K562 (cell line): ENCODE results near the gene IRF5. TPM values are rescaled to one million over a fixed set of nuclear protein-coding genes. Genes with fewer than 3 reads are reported as not detected.
A peak's percentile ranks its signal among the peaks of the same experiment; 100 is the strongest.

Experiments used
- ATAC-seq: fragments of 200-7000 bp; cut with Tn5 transposase; 3 replicates; pipeline ENCODE4 v1.9.1; 2020; ENCODE audit warnings: moderate library complexity
- BruUV-seq: library from RNA; stranded (reverse); fragments of 400-500 nt; replicated peaks from 2 replicates; lab custom pipeline; 2021; lab: Mats Ljungman, UMichigan
- CTCF ChIA-PET: fragments of 300-600 bp; formaldehyde crosslinking; extraction: SDS; loops from one replicate; lab custom pipeline; 2021; ENCODE audit warnings: low intra/inter-chr PET ratio; lab: Yijun Ruan, JAX
- POLR2A ChIA-PET: fragments of 300-600, 350-650 bp; sonication (Branson Sonifier 250); formaldehyde crosslinking; extraction: SDS; loops from one replicate; lab custom pipeline; 2021; ENCODE audit warnings: antibody characterized with exemption, inconsistent platforms; lab: Yijun Ruan, JAX
- DNase-seq, 4 experiments: peaks; one replicate each; pipeline versions ENCODE4 v3.0.0 to v3.0.0-alpha.2; 2011 to 2018; ENCODE audit warnings: low spot score in 3 of 4, mixed read lengths in 3 of 4; ENCODE audit errors: extremely low read depth in 1 of 4
- FAIRE-seq: peaks from 2 replicates; lab custom pipeline; 2011; peaks lifted over from hg19 to GRCh38; lab: Jason Lieb, UNC
- H2AFZ ChIP-seq: 2 replicates; pipeline ENCODE4 v1.6.0; 2011; ENCODE audit warnings: low read depth, low read length, control low read depth, inconsistent platforms
- H3K27ac ChIP-seq: fragments of 200-600 bp; 3 replicates; pipeline ENCODE4 v1.8.0; 2011; ENCODE audit warnings: low read depth, mild to moderate bottlenecking, control low read depth, inconsistent platforms, low read length, moderate library complexity, mixed read lengths; ENCODE audit errors: extremely low read depth
- H3K27me3 ChIP-seq, 2 experiments: fragments of 300-600 bp in 1 of 2; 2 replicates in 1 of 2; 3 replicates in 1 of 2; pipeline versions ENCODE4 v1.6.0 to v1.8.0; 2011; ENCODE audit warnings: inconsistent platforms in 2 of 2, low read length in 2 of 2, mild to moderate bottlenecking in 1 of 2, mixed read lengths in 1 of 2, moderate library complexity in 1 of 2; ENCODE audit not compliant: control insufficient read depth in 2 of 2, insufficient read depth in 2 of 2
- H3K36me3 ChIP-seq: fragments of 300-600 bp; 3 replicates; pipeline ENCODE4 v1.8.0; 2011; ENCODE audit warnings: mild to moderate bottlenecking, low read length, inconsistent platforms; ENCODE audit not compliant: control insufficient read depth, insufficient read depth
- H3K4me1 ChIP-seq, 2 experiments: fragments of 200-600 bp in 1 of 2; replicated peaks in 1 of 2; 2 replicates in 1 of 2; 3 replicates in 1 of 2; pipeline versions ENCODE4 v1.5.1 to v1.8.0; 2011; ENCODE audit warnings: inconsistent platforms in 2 of 2, low read length in 2 of 2, mild to moderate bottlenecking in 1 of 2, mixed read lengths in 1 of 2, moderate library complexity in 1 of 2; ENCODE audit not compliant: control insufficient read depth in 2 of 2, insufficient read depth in 2 of 2
- H3K4me2 ChIP-seq: 2 replicates; pipeline ENCODE4 v1.6.1; 2011; ENCODE audit warnings: low read length, control low read depth, inconsistent platforms, mixed read lengths; ENCODE audit not compliant: insufficient read depth
- H3K4me3 ChIP-seq: fragments of 200-600 bp; sonication (generic), shearing (Covaris generic); 2 replicates; pipeline ENCODE4 v1.5.1; 2016; ENCODE audit warnings: control low read depth, inconsistent platforms
- H3K79me2 ChIP-seq: fragments of 200-600 bp; 3 replicates; pipeline ENCODE4 v1.8.0; 2011; ENCODE audit warnings: low read length, inconsistent platforms; ENCODE audit not compliant: control insufficient read depth, insufficient read depth
- H3K9ac ChIP-seq, 2 experiments: 2 replicates each; pipeline versions ENCODE4 v1.6.0 to v1.6.1; 2011; ENCODE audit warnings: low read depth in 2 of 2, low read length in 2 of 2, control low read depth in 1 of 2, inconsistent platforms in 1 of 2, mild to moderate bottlenecking in 1 of 2, mixed read lengths in 1 of 2; ENCODE audit not compliant: insufficient read depth in 1 of 2
- H3K9me1 ChIP-seq: one replicate; pipeline ENCODE4 v1.6.0; 2011; ENCODE audit warnings: inconsistent platforms, mild to moderate bottlenecking, low read length, moderate library complexity; ENCODE audit not compliant: control insufficient read depth, insufficient read depth
- H3K9me3 ChIP-seq: replicated peaks from 2 replicates; pipeline ENCODE4 v1.5.1; 2011; ENCODE audit warnings: low read depth, low read length, inconsistent platforms; ENCODE audit not compliant: control insufficient read depth, insufficient read depth
- H4K20me1 ChIP-seq: replicated peaks from 2 replicates; pipeline ENCODE4 v1.6.1; 2011; ENCODE audit warnings: low read length, inconsistent platforms, mixed read lengths; ENCODE audit not compliant: control insufficient read depth, insufficient read depth
- CCAR2 ChIP-seq: fragments of 200-400 bp; formaldehyde crosslinking; IDR thresholded peaks from 2 replicates; pipeline ENCODE4 v1.6.1; 2017; ENCODE audit warnings: mild to moderate bottlenecking, low read depth, low read length
- CEBPB ChIP-seq: fragments of 450-650 bp; IDR thresholded peaks from 2 replicates; pipeline ENCODE4 v1.6.1; 2016; ENCODE audit warnings: missing genetic modification characterization, missing compliant biosample characterization
- CREM ChIP-seq: IDR thresholded peaks from 2 replicates; pipeline ENCODE4 v1.6.1; 2014; ENCODE audit warnings: antibody characterized with exemption, low read depth
- ESRRA ChIP-seq: fragments of 450-650 bp; IDR thresholded peaks from 2 replicates; pipeline ENCODE4 v1.6.1; 2014; ENCODE audit warnings: low read depth, mild to moderate bottlenecking, moderate library complexity, borderline replicate concordance
- HNRNPL ChIP-seq: fragments of 200-400 bp; formaldehyde crosslinking; IDR thresholded peaks from 2 replicates; pipeline ENCODE4 v1.6.1; 2017; ENCODE audit warnings: low read depth, mild to moderate bottlenecking, low read length
- NONO ChIP-seq, 2 experiments: fragments of 200-400 bp in 1 of 2; fragments of 450-650 bp in 1 of 2; formaldehyde crosslinking in 1 of 2; IDR thresholded peaks; 2 replicates each; pipeline ENCODE4 v1.6.1; 2017; ENCODE audit warnings: low read depth in 2 of 2, mild to moderate bottlenecking in 2 of 2, moderate library complexity in 2 of 2, low read length in 1 of 2
- RBM17 ChIP-seq: fragments of 200-400 bp; formaldehyde crosslinking; IDR thresholded peaks from 2 replicates; pipeline ENCODE4 v1.6.1; 2017; ENCODE audit warnings: low read depth, mild to moderate bottlenecking, low read length, borderline replicate concordance
- SMAD4 ChIP-seq: fragments of 250-450 bp; sonication (Bioruptor Pico); conservative IDR thresholded peaks from 2 replicates; pipeline ENCODE4 v1.8.0; 2021; ENCODE audit warnings: inconsistent platforms, mild to moderate bottlenecking, moderate library complexity
- SMARCA4 ChIP-seq: fragments of 450-650 bp; IDR thresholded peaks from 2 replicates; pipeline ENCODE4 v1.6.1; 2016
- SPI1 ChIP-seq: IDR thresholded peaks from 2 replicates; pipeline ENCODE4 v1.6.1; 2011; ENCODE audit warnings: low read depth, low read length, control low read depth, borderline replicate concordance
- ZC3H8 ChIP-seq: fragments of 450-650 bp; IDR thresholded peaks from 2 replicates; pipeline ENCODE4 v1.6.1; 2017
- WGBS: fragments of 100-300 bp; shearing (Covaris generic); methylation state at CpG from one replicate; pipeline ENCODE4 v1.1.6; 2016; ENCODE audit warnings: low coverage, mixed read lengths; ENCODE audit not compliant: insufficient coverage; ENCODE audit errors: missing lambda C conversion rate; 5-methylcytosine and 5-hydroxymethylcytosine counted together
- in situ Hi-C: fragments of 300-500 bp; cut with MboI; formaldehyde crosslinking; loops from 4 replicates; pipeline ENCODE4 v1.15.0; 2018; ENCODE audit warnings: inconsistent platforms, mixed read lengths
- intact Hi-C: fragments of 100-400 bp; cut with micrococcal nuclease; formaldehyde crosslinking; loops from 2 replicates; pipeline ENCODE4 v1.14.2; 2022
- polyA plus RNA-seq, 8 experiments: library from polyadenylated mRNA; depleted of rRNA in 4 of 8; stranded (reverse) in 5 of 8; unstranded in 3 of 8; fragments of >200 nt; fragmentation: Nextera tagmentation in 2 of 8; fragmentation: Illumina TruSeq in 1 of 8; extraction: Ambion mirVana in 2 of 8; extraction: Trizol in 1 of 8; gene quantifications; 2 replicates each; pipeline versions ENCODE4 v1.2.1 to v1.2.3, GENCODE V29; 2011 to 2014; ENCODE audit warnings: inconsistent platforms in 1 of 8, missing spikeins in 1 of 8
- total RNA-seq, 7 experiments: library from RNA; depleted of rRNA in 6 of 7; stranded (reverse); fragments of >200 nt in 6 of 7; fragmentation: Illumina TruSeq in 2 of 7; extraction: Trizol in 2 of 7; gene quantifications; 2 replicates each; pipeline versions ENCODE4 v1.2.1 to v1.2.3, GENCODE V29; 2011 to 2021; ENCODE audit warnings: low replicate concordance in 1 of 7
- TF ChIP-seq, protein P1 (sequence below): fragments of 450-650 bp; IDR thresholded peaks from 2 replicates; pipeline ENCODE4 v1.6.1; 2018; ENCODE audit warnings: mild to moderate bottlenecking, low read depth; ENCODE audit not compliant: partially characterized antibody
- TF ChIP-seq, protein P2 (sequence below): fragments of 250-450 bp; sonication (Bioruptor Pico); IDR thresholded peaks from 2 replicates; pipeline ENCODE4 v1.8.0; 2021; ENCODE audit warnings: mild to moderate bottlenecking, moderate library complexity

The IRF5 gene
- total and polyA plus RNA-seq, 9 of the 15 experiments (the other 6 are each of a cell fraction or from before 2014, with no cell fraction given) = 0.04 TPM; not detected in 8

DNA sequence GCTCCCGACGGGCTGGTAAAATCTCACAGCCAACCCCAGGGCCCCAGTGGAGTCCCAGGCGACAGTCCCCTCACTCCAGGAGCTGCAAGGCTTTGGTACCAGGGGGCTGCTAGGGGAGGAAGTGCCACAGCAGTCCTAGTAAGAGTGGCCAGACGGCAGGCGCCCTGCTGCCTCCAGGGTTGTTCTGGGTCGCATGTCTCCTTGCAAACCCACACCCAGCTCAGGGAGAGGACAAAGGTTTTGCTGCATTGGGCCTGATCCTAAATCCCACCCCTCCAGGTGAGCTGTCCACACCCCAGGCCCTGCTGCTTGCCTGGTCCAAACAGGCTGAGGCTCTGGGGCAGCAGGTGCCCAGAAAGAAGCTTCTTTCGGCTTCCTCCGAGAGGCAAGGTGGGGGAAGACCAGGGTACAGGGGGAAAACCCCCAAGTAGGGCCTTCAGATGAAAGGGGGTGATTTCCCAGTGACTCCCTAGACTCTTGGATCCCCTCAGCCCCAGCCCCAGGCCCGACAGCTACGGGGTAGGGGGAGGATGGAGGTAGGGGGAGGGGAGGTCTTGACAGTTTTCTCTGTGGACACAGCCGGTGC, 23.1 kb upstream of the IRF5 start (continued):
- TF ChIP-seq, protein P1, sequence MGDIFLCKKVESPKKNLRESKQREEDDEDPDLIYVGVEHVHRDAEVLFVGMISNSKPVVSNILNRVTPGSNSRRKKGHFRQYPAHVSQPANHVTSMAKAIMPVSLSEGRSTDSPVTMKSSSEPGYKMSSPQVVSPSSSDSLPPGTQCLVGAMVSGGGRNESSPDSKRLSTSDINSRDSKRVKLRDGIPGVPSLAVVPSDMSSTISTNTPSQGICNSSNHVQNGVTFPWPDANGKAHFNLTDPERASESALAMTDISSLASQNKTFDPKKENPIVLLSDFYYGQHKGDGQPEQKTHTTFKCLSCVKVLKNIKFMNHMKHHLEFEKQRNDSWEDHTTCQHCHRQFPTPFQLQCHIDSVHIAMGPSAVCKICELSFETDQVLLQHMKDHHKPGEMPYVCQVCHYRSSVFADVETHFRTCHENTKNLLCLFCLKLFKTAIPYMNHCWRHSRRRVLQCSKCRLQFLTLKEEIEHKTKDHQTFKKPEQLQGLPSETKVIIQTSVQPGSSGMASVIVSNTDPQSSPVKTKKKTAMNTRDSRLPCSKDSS = no peak
- TF ChIP-seq SMAD4 (CRISPR knock-in tag) (no peak), SPI1 (0 out of 2 replicates have a peak, but pooled peaks have one; percentile 15), NONO (IDR thresholded peaks at IDR 0.05; ENCODE audit: low read depth in 2 of 2, low read length in 1 of 2) (no peak), RBM17 (no peak)
- TF ChIP-seq, all 486 proteins: peak for 2

DNA sequence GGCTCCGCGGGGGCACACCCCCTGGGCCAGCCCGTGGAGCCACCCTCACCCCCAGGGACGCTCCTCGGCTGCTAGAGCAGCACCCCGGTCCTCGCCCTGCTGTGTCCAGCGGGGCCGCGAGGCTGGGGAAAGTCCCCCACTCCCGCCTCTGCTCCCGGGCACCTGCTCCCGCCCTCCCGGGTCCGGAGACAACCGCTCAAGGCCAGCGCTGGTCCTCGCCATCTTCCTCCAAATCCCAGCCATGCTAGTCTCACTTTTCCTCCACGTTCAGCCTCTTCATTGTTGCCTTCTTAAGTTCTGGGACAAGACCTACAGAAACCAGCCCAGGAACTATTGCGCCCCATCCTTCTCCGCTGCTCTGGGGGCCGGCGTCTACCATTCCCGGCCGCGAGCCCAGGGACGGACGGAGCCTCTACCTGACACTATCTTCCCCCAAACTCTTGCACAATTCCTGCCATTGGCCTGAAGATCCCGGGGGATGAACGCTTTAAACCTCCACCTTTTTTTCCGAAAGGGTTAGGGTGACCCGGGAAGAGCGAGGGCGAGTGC, 22.4 kb upstream of the IRF5 start:
- in situ Hi-C loops (no loop called here), intact Hi-C loops (no loop called here)
- DNase-seq (no peak), ATAC-seq (no peak), FAIRE-seq (no peak)
- no peak overlapping the region for H2AFZ ChIP-seq
- H3K4me2 ChIP-seq = no peak overlapping the region
- TF ChIP-seq CREM = no peak
- TF ChIP-seq CEBPB (tag) = no peak
- TF ChIP-seq ZC3H8 = no peak
- TF ChIP-seq CCAR2 = no peak
- TF ChIP-seq HNRNPL = no peak
- no peak for TF ChIP-seq SMARCA4
- no peak for TF ChIP-seq ESRRA
- TF ChIP-seq, protein P2, sequence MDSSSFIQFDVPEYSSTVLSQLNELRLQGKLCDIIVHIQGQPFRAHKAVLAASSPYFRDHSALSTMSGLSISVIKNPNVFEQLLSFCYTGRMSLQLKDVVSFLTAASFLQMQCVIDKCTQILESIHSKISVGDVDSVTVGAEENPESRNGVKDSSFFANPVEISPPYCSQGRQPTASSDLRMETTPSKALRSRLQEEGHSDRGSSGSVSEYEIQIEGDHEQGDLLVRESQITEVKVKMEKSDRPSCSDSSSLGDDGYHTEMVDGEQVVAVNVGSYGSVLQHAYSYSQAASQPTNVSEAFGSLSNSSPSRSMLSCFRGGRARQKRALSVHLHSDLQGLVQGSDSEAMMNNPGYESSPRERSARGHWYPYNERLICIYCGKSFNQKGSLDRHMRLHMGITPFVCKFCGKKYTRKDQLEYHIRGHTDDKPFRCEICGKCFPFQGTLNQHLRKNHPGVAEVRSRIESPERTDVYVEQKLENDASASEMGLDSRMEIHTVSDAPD (CRISPR knock-in tag) = no peak
- no peaks in the 10 kb centered on the region for H3K36me3 ChIP-seq
- no TSS peak for BruUV-seq
- H4K20me1 ChIP-seq = peaks cover 11% of the 10 kb centered on the region; the same call in 1 of the 2 replicates
- H3K27me3 ChIP-seq = peaks cover 61 to 79% of the 10 kb centered on the region in 2 experiments; a peak in 4 of 5 replicates
- H3K79me2 ChIP-seq = no peaks in the 10 kb centered on the region
- H3K9me1 ChIP-seq = no peaks in the 10 kb centered on the region
- no peaks in the 10 kb centered on the region; the same call in 1 of the 2 replicates for H3K9me3 ChIP-seq
- 7% methylated on average over 33 of the region's 34 CpGs for WGBS
- ChIA-PET POLR2A (interaction anchor here (1.0 kb wide), 1 partner anchor 177 kb away, joined by 3 read pairs; the partner anchor contains the start of gene CALU), CTCF (no interaction called here)
- peaks cover 0 to 29% of the 10 kb centered on the region in 2 experiments; a peak in 2 of 5 replicates for H3K4me1 ChIP-seq
- no peak overlapping the region for H3K27ac ChIP-seq
- H3K9ac ChIP-seq = no peak overlapping the region
- no peak overlapping the region for H3K4me3 ChIP-seq
